SHP77 (cell line): ENCODE data around the gene TUBB.
"Not testable (repeated sequence)": the region's sequence is repeated elsewhere in the genome, so short reads cannot be mapped to it uniquely, and the experiment has no call there.

Experiments
- DNase-seq, 2 experiments: peaks; one replicate each; lab custom pipeline; 2025; lab: John Stamatoyannopoulos, UW

TUBB gene

DNA sequence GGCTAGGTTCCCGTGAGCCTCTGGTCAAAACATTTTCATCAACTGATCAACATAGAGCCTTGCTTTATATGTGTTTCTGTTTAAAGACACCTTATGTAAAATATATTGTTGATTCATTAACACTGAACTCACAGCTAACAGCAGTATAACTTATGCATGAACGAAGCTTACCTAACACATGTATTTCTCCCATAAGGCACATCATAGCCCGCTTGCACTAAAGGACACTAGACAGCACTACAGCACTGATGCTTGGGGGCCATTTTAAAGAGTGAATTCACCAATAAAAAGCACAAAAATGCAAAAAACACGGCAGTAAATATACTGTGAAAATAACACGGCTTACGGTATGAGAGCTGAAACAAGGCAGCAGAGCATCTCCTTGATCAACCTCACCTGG is 18.4 kb downstream of the TUBB start:
- DNase-seq, result no peak

DNA sequence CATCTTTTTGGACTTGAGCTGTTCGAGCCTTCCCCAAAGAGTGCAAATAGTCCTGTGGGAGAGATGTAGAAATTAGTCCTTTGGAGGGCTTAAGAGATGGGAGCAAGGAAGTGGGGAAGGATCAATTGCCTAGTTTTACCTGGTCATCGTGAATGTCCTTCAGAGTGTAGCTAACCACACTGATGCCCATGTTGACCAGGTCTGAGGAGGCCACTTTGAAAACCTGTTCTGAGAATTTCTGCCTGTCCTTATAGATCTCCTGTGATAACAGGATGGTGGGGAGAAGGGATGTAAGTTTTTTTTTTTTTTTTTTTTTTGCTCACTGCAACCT is 20.4 kb downstream of the TUBB start:
- no peak for DNase-seq

DNA sequence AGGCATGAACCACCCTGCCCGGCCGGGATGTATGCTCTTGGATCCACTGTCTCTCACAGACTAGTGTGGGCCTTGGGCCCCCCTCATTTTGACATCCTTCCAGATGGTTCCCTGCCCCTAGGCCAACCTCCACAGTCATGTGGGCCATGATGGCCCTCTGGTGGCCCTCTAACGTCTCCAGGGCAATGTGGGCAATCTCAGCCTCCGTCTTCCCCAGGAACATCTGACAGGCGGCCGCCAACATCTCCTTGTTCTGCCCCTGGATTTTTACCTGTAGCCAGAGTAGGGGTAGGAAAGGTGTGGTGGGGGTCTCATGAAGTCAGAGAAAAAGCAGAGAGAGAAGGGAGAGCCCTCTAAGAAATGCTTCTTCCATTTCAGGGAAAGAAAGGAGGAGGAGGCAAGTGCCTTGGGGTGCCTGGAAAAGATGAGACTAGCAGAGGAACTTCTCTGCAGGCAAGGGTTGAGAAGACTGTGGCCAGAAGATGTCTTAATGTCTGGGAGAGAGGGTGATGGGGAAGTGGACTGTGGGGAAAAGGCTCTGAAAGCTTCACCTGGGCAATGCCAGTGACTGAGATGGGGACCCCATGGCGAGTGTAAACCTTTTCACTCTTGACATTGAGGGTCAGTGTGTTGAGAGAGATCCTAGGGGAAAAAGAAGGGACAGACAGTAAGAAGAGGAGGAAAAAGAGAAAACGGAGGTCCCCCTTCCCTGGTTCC is 21.1 kb downstream of the TUBB start:
- no peak for DNase-seq

DNA sequence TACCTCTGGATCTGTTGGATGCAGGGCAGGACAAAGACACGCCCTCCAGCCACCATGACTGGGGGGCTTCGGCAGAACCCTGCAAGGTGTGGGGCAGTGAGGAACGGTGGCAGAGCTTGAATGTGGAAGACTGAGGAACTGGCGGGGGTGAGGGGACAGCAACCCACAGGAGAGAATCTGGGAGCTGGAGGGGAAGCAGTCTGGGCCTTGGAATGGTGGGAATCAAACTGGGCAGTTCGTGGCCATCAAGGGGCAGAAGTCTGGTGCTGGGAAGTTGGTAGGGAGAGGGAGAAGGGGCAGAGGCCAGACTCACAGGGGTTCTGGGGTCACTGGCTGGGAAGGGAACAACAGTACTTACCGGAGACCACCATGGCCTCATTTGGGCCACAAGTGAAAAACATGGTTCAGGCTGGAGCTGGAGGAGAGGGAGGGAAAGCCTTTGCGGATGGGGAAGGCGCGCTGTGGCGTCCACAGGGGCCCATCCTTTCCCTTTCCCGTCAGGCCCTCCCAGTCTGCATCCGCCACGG is 21.7 kb downstream of the TUBB start:
- no peak for DNase-seq

DNA sequence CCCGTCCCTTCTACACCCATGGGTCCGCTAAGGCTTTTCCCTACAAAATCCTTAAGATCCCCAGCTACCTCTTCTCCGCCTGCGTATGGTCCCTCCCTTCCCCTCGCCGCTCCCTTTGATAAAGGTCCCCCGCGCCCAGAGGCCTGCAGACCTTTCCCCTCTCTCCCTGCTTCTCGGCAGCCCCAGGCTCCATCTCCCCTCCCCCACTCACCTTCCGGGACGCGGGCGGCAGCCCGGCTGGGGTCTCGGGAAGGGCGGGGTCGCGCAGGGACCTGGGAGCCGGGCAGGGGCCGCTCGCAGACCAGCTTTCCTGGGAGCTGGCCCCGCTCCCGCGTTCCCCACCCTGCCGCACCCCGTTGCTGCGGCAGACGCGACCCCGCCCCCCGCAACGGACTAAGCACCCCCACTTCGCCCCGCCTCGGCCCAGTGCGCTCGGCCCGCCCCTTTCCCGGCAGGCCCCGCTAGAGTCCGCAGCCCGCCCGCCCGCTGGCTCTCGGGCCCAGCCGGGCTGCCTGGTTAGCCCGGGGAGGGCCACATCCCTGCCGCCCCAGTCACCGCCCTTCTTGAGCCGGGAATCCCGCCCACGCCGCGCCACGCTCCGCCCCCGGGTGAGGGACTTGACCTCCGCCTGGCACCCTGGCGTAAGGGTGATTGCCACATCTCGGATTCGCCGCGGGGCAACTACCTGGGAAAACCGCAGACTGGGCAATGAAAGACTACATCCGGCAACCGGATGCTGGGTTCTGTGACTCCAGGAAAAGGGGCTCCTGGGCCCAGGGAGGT is 22.4 kb downstream of the TUBB start, which contains the start of gene FLOT1:
Gene FLOT1, minus strand, starts transcription at position 372 of the 783 bp plus-strand sequence. CDS start 498 bp downstream, outside the sequence.
- DNase-seq, result peak; percentile 87 to 91

DNA sequence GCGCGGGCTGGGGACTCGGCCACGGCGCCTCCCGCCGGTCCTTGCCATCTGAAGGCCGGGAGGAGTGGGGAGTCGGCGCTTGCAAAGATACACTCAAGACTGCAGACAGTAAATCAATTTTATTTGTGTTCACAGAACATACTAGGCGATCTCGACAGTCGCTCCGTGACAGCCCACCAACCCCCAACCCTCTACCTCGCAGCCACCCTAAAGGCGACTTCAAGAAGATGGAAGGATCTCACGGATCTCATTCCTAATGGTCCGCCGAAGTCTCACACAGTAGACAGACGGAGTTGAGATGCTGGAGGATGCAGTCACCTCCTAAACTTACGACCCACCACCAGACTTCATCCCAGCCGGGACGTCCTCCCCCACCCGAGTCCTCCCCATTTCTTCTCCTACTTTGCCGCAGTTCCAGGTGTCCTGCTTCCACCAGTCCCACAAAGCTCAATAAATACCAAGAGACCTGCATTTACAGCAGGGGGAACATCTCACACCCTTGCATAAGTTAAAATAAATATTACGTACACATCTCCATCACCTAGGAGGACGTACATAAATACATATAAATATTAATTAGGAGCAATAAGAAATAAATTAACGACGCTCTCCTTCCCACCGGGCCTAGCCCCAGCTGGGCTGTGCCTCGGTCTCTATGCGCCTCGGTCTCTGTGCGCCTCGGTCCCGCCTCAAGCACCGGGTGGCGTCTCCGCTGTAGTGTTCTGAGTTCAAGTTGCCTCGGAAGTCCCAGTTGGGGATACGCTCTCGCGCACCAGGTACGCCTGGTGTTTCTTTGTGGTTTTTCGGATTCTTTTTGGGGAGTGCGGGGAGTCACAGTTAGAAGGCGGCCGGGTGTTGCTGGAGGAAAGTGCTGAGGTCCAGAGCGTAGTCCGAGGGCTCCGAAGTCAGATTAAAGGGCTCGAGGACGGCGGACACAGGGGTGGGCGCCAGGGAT is 23.2 kb downstream of the TUBB start:
- DNase-seq, result no peak

DNA sequence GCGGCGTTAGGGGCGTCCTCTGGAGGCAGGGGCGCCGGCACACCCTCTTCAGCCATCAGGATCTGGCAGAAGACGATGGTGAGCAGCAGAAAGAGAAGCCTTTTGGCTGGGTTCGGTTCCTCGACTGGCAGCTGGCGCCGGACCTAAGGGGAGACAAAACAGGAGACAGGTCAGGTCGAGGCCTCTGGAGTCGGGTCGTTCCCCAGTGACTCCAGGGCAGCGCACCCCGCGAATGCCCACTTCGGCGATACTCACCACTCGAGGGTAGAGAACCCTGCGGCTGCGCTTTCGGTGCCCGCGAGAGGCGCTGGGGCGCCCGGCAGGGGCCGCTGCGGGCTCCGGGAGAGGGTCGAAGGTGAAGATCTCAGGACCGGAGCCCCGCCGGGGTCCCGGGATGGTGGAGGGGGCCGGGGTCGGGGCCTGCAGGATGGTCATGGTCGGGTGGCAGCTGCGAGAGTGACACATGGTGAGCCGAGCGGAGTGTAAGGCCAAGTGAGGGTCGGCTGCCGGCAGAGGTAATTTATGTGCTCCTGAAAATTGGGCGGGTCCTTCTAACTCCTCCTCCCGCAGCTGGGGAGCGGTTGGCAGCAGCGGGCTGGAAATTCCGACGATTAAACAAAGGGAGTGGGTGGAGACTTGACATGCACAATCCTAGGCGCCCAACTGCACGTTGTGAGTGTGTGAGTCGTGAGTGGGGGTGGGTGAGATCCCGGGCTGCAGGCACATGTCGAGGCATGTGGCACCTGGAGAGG is 24.1 kb downstream of the TUBB start, which contains the start of gene IER3:
Gene IER3, minus strand, starts transcription at position 494 of the 752 bp plus-strand sequence. Its CDS starts 29 bp downstream, at position 465.
- DNase-seq, result peak; percentile 66 to 83

DNA sequence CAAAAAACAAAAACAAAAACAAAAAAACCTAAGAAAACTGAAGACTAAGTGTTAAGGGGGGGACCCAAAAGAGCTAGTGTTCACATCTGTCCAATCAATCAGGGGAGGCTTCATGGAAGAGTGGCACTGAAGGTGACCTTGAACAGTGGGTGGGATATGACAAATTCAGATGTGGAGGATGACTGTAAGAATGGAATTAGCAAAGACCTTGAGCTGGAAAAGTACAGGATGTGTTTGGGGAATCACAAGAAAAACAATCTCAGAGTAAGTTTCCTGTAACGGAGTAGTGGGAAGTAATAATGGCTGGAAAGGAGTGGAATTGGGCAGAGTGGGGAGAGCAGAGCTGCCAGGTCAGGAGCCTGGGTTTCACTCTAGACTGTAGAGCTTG is 27.1 kb downstream of the TUBB start:
- no peak for DNase-seq

DNA sequence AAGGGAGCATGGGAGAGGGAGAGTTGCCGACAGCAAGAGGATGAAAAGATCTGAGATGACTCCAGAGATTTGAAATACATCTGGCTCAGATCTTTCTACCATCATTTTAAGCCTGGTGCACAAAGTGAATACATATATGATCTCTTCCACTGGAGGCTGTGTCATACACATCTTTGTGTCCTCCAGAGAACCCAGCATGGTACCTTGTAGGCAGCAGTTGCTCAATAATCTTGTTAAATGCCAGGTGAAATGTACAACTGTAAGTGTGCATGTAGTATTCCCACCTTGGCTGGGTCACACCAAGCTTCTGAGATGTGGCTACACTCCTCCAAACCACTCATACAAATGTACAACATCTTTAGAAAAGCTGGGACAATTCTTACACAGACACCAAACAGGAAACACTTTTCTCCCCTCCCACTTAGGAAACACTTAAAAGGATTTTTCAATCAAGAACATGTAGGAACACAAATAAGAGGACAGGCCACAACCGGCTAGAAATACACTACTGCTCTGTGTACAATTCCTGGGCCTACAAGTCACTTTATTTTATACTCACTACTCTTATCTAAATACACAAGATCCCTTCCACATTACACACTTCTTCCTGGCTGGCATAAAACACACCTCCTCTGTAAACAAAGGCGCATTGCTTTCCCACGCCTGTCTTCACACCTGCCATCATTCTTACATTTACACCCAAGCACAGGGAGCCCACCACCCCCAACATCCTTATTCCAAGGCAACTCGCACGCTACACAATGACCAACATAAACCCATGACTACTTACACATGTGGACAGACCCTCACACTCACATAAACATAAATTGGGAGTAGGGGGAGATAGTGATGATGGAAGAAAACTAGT is 28.0 kb downstream of the TUBB start:
- no peak for DNase-seq

DNA sequence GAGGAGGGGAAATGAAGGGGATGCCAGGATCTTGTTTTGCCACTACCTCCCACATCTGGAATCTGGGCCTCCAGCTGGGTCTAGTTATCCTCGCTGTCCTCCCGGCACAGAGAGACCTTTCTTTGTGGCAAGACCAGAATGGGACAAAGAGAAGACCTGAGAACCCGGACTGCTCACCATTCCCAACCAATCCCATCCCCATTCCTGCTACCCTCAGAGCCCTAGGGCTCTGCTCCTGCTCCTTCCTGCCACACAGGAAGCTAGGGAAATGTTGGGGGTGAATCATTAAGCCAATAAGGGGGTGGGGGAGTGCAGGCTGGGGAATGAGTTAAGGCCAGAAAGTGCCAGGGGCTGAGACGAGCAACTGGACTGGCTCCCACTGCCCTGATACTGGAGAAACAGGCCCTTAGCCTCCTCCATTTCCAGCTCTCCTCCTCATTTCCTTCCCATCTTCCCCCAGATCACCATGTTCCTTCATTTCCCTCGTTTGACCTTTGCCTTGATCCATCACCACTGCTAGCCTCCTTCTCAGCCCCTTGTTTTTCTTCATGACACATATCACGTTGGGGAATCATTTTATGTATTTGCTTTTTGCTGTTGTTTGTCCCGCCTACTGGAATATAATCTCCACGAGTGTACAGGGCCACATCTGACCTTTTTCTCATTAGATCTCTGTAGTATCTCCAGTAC is 28.8 kb downstream of the TUBB start:
- no peak for DNase-seq

DNA sequence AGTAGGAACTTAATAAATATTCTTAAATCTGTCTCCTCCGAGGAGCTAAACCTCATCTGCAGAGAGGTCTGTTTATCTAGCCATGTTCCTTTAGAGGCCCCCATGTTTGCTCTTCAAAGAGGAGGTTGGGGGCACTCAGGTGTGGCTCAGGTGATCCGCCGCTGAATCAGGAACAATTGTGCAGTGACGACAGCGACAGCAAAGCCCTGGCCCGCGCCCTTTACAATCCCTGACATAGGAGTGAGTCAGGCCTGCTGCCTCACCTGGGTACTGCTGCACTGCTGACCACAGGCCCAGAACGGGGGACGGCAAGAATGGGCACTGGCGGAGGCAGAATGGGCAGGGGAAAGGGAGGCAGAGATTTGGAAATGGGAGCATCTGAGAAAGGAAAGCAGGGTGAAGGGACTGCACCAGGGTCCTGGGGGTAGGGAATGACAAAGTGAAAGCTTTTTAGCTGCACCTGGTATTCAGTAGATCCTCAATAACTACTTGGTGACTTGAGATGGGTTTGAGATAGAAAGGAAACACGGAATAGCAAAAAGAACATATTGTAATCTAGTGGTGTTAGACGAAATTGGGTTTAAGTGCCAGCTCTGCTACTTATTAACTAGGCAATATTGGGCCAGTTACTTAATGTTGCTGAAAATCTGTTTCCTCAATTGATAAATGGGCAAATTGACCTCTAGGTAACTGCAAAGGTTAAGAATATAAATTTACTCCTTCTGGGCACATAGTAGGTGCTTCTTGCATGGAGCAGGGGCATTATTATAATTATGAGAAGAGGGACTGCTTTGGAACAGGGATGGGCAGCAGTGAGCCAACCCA is 29.6 kb downstream of the TUBB start:
- no peak for DNase-seq

DNA sequence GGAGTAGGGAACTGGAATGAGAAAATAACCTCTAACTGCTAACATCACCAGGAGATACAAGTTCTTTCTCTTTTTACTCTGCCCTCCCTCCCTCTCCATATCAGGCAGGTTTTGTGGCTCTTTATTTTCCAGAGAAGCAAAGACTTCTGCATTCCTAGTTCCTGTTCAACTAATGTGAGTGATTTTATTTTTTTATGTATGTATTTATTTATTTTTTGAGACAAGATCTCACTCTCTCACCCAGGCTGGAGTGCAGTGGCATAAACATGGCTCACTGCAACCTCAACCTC is 30.2 kb downstream of the TUBB start:
- no peak for DNase-seq

DNA sequence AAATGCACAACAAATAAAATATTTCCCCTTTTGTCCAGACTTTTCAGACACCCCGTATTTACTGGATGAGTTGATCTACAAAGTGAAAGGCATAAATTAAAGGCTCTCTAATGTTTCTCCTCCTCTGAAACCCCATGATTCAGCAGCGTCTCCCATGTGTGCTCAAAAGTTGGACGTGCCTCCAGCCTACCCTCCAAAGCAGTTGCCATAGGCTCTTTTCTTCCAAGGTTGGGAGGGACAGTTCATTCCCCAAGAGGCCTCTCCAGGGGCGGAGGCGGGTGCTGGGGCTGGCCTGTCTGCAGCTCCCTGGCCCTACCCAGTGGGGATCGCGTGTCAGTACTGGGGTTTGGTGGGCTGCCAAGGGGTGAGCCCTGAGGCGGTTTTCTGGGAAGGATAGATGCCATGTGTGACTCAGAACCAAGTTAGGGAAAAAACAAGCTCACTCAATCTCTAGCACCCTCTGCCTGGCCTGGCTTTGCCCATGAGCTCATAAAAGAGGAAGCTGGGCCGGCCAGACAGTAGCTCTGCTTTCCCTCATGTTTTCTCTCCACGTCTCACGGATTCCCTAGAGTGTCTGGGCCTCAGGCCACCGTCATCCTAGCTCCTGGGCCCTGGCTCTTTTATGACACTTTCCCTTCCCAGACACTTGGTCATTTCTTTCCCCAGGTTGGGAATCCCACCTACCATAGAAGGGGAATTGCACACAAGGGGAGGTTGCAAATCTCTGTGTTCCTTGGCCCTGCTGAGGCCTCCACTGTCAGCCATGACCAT is 32.2 kb downstream of the TUBB start:
- DNase-seq, result peak in 1 of 2 experiments; percentile 22

DNA sequence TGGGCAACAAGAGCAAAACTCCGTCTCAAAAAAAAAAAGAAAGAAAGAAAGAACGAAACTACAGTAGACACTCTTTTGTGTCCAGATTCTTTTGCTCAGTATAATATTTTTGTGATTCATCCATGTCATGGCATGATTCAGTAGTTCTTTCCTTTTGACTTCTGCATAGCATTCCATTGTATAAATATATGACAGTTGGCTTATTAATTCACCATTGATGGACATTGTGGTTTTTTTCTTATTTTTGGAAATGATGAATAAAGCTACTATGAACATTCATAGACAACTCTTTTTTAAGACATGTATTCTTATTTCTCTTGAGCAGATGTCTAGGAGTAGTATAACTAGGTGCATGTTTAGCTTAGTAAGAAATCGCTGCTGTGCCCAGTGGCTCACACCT is 34.5 kb downstream of the TUBB start:
- no peak for DNase-seq

DNA sequence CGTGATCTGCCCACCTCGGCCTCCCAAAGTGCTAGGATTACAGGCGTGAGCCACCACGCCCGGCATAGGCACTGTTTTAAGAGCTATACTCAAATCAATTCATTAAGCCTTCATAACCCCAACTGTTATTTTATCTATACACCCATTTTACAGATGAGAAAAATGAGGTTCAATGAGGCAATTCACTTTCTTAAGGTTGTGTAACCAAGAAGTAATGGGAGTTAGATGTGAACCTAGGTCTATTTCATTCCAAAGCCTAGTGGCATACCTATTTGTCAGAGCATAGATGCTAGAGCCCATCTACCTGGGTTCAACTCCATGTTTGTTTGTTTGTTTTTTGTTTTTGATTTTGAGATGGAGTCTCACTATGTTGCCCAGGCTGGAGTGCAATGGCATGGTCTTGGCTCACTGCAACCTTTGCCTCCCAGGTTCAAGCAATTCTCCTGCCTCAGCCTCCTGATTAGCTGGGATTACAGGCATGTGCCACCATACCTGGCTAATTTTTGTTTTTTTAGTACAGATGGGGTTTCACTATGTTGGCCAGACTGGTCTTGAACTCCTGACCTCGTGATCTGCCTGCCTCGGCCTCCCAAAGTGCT is 36.4 kb downstream of the TUBB start:
- DNase-seq, result not testable (repeated sequence)

DNA sequence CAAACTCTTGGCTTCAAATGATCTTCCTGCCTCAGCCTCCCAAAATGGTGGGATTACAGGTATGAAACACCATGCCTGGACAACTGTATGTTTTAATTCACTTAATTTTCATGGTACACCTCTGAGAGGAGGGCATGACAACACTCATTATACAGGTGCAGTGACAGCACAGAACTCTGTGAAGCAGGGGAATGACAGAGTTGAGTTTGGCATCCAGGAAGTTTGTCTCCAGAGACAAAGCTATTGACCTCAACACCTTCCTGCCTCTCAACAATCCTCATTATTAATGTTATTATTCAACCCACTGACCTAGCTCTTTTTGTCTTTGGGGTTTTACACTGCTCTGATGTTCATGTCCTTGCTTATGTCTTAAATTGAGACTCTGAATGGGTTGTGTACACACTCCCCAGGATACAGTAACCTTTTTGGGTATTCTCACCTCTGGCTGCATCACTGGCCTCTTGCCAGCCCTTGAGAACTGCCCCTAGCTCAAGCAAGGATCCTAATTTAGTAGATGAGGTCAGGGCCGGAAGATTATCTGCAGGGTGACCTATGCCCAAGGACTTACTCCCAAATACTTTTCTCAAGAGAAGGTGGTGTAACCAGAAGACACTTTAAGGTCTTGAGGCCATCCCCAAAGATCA is 37.2 kb downstream of the TUBB start:
- DNase-seq, result no peak

DNA sequence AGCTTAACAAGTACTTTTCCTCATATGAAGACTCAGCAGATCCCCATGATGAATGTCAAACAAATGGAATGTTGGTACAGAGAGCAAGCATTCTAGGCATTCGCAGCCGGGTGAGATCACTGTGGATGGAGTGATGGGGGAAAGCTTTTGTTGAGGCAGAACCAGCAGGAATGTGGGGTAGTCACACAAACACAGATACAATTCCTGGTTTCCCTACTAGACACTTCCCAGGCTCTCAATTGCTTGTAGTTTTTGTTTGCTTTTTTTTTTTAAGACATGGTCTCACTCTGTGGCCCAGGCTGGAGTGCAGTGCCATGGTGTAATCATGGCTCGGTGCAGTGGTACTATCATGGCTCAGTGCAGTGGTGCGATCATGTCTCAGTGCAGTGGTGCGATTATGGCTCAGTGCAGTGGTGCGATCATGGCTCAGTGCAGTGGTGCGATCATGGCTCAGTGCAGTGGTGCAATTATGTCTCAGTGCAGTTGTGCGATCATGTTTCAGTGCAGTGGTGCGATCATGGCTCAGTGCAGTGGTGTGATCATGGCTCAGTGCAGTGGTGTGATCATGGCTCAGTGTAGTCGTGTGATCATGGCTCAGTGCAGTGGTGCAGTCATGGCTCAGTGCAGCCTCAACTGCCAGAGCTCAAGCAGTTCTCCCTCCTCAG is 39.6 kb downstream of the TUBB start:
- no peak for DNase-seq
